ENCODE results near the gene SLFN5.
"Not testable (repeated sequence)": the region's sequence is repeated elsewhere in the genome, so short reads cannot be mapped to it uniquely, and the experiment has no call there.

Gene SLFN5

GRCh38 chr17:35294756-35295155 is 51.9 kb downstream of the SLFN5 start:
- DNase-seq, result no peak

- DNase-seq, result no peak
Measured at GRCh38 chr17:35295686-35296085, 52.8 kb downstream of the SLFN5 start.

DNA sequence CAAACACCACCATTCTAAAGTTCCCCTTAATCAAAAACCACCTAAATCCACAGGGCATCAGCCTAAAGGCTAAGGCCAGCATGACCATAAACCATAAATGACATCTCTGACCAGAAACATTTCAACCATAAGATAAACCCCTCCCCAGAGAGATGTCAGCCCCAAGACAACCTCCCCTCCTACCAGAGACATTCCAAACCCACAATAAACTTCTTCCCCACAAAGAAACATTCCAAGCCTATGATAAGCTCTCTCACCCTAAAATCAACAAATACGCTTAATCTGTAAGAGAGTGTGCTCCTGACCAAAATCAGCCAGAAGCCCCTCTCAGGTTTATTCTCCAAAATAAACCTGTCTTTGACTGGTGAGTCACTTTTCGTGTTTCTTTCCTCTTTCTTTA is 54.8 kb downstream of the SLFN5 start:
- DNase-seq, result no peak

DNA sequence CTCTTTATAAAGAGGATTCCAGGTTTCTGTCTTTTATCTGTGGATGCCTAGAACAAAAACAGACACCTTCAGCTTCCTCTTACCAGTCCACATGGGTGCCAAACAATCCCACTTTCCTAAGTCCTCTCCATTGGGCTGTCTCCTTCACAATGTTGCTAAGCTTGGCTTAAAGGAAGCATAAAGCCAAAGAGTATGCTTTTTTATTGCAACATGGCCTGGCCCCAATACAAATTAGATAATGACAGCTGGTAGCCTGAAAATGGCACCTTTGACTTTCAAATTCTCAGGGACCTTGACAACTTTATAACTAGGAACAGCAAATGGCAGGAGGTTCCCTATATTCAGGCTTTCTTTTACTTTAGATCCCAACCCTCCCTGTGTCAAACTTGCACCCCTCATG is 55.8 kb downstream of the SLFN5 start:
- no peak for DNase-seq

DNA sequence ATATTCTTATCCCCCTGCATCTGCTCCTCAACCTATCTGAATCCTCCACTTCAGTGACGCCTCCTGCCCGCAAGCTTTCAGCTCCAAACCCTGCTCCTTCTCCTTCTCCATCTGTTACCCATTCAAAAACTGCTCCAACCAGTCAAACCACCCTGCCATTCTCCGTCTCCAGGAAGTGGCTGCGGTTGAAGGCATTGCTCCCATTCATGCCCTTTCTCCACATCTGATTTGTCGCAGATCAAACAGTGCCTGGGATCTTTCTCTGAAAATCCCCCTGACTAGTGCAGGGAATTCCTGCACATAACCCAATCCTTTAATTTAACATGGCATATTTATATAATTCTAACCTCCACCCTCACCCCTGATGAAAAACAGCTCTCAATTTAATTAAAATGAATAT is 56.3 kb downstream of the SLFN5 start:
- no peak for DNase-seq

DNA sequence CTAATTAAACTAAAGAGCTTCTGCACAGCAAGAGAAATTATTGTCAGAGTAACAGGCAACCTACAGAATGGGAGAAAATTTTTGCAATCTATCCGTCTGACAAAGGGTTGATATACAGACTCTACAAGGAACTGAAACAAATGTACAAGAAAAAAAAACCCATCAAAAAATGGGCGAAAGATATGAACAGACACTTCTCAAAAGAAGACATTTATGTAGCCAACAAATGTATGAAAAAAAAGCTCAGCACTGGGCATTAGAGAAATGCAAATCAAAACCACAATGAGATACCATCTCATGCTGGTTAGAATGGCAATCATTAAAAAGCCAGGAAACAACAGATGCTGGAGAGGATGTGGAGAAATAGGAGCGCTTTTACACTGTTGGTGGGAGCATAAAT is 66.5 kb downstream of the SLFN5 start:
- not testable (repeated sequence) for DNase-seq

- DNase-seq, result no peak
Measured at GRCh38 chr17:35312346-35312745, 69.5 kb downstream of the SLFN5 start.

DNA sequence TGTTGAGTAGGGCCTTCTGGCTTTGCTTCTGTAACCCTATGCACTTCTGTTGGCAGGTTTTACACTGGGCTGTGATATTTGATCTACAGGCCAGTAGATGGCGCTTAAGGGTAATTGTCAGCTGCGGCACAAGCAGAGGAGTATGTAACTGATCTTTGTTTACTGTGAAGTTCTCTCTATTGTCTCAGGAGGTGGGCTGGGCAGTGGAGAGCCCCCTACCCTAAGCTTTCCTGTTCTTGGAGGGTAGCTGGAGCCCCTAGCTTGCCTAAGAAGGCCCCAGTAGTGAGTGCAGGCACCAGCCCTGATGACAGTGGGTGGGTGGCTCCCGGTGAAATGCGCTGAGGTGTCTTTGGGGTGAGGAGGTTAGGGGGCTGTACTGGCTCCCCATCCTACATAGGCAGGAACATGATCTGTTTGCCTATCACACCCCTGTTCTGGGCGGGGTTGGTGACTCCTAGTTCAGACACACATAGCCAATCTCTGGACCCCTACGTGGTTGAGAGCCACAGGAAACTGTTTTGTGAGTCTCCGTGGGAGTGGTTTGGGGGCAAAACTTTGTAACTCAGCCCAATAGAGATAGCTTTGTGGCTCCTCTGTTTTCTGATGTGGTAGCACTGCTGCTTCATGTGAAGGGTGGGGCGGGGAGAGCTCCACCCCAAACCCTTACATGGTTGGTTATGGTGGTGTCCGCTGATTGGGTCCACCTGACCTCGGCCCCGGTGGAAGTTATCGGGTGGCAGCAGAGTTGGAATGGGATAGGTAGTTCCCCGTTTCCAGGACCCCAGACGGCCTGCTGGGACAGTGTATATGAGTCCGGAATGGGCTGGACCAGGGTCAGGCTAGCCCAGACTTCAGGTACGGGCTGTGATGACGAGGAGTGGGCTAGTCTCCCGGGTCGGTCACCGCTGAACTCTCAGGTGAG is 70.2 kb downstream of the SLFN5 start:
- DNase-seq, result peak; percentile 48

DNA sequence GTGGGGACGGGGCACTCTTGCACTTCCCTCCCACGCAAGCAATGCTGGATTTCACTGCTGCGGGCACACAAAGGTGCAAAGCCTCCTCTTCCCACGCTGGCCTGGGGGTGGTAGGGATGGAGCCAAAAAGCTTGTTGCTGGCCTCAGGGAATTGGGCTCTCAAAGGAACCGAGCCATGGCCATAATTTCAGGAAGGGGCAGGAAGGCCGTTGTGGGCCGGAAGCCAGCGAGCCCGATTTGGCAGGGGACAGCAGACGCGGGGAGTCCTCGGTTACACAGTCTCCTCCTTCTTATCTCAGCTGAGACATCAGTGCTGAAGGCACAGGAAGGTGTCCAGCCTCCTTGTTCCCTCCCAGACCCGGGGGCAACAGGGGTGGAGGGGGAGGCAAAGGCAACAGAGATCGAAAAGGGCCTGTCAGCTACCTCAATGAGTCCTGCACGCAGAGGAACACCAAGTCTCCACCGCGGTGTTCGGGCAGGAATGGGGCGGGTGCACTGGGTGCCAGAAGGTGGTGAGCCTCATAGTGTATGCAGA is 71.1 kb downstream of the SLFN5 start:
- no peak for DNase-seq

DNA sequence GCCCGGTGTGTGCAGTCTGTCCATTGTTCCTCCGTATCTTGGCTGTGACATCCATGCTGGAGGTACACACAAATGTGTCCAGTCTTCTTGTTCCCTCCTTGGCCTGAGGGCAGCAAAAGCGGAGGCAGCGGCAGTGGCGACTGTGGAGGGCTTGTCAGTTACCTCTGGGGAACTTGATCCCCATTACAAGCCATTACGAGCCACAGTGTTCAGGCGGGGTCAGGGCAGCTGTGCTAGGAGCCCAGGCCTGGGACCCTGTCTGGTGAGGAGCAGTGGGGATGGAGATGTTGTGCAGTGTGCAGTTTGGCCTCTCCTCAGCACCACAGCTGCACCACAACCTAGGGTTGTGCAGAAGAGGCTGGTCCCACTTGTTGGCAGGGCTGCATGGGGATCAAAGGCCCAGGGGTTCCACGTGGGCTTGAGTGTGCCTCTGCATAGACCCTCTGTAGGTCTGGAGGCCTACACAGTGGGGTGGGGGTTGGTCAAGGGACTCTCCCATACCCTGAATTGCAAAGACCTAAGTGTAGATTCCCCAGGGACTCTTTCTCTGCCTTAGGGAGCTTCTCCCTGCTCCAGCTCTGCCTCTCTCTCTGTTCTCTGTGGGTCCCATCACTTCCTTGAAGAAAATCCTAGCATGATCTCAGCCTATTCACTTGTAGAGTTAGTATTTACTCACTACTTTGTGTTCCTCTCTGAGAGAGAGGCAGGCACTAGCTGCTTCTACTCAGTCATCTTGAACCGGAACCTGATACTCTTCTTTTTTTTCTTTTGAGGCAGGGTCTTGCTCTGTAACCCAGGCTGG is 71.7 kb downstream of the SLFN5 start:
- DNase-seq, result no peak

DNA sequence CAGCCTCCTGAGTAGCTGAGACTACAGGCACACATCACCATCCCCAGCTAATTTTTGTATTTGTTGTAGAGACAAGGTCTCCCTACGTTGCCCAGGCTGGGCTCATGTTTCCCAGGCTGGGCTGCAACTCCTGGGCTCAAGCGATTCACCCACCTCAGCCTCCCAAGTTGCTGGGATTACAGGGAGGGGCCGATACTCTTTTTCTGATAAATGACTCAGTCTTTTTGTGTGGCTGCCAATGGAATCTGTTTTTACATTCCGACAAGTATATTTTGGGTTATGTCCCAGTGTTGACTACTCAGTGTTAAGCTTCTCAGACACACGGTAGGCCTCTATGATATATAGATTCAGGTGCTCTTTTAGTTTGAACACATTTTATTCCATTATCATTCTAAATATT is 72.4 kb downstream of the SLFN5 start:
- no peak for DNase-seq

GRCh38 chr17:35315971-35316370 is 73.1 kb downstream of the SLFN5 start:
- DNase-seq, result no peak

DNA sequence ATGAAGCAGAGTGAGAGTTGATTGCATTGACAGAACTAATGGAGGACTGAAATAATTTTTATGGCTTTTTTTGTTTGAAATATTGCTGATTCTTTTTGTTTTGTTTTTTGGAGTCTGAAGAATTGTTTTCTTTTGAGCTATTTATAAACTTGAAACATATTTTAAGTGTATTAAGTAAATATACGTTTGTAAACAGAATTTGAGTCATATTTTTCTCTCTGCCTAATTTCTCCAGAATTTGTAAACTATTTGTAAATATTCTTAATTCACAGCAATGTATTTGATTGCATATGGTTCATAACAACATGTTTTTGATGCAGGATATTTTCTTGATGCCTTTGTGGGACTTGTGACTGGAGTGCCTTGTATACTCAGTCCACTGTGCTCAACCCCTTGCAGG is 79.9 kb downstream of the SLFN5 start:
- no peak for DNase-seq
